ENCODE measurements around the gene SYMPK. TPM values are rescaled to one million over a fixed set of nuclear protein-coding genes. Genes with fewer than 3 reads are reported as not detected.

SYMPK gene
- total RNA-seq, 3 donors from 2014 or later, result 61.1 to 67.4 (median 65.9) TPM

DNA sequence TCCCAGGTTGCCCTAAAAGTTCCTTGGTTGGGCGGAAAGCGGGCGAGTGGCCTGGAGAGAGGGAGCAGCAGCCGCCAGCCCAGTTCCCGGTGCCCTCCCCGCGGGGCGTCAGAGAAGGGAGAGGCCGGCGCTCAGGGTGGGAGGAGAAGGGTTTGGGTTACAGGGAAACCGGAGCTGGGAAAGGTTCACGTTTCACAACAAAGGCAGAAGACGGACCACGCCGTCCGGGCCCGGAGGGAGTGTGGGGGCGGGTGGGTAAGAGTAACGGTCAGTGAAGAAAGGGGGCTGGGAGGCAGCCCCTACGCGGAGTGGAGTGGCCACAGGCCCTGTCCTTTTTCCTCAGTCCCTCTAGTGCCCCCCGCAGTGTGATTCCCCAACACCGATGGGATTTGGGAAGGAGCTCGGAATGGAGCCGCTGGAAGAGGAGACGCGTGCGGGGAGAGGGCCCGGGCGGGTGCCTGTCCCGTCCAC is 95.5 kb downstream of the SYMPK start:
- Histone ChIP-seq H3K9me3 (no peaks in the 10 kb centered on the region), H3K4me1 (ENCODE audit: low read depth) (peaks cover 30% of the 10 kb centered on the region), H3K4me3 (peak overlapping the region; percentile 52), H3K36me3 (ENCODE audit: low read depth) (no peaks in the 10 kb centered on the region)
- TF ChIP-seq, protein P1, sequence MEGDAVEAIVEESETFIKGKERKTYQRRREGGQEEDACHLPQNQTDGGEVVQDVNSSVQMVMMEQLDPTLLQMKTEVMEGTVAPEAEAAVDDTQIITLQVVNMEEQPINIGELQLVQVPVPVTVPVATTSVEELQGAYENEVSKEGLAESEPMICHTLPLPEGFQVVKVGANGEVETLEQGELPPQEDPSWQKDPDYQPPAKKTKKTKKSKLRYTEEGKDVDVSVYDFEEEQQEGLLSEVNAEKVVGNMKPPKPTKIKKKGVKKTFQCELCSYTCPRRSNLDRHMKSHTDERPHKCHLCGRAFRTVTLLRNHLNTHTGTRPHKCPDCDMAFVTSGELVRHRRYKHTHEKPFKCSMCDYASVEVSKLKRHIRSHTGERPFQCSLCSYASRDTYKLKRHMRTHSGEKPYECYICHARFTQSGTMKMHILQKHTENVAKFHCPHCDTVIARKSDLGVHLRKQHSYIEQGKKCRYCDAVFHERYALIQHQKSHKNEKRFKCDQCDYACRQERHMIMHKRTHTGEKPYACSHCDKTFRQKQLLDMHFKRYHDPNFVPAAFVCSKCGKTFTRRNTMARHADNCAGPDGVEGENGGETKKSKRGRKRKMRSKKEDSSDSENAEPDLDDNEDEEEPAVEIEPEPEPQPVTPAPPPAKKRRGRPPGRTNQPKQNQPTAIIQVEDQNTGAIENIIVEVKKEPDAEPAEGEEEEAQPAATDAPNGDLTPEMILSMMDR (IDR thresholded peaks at IDR 0.05), result no peak
- peak; percentile 69 to 82 (median 81) for DNase-seq
- ATAC-seq, result peak; percentile 3
- intact Hi-C loops (cut with DNase I, micrococcal nuclease), result no loop called here

DNA sequence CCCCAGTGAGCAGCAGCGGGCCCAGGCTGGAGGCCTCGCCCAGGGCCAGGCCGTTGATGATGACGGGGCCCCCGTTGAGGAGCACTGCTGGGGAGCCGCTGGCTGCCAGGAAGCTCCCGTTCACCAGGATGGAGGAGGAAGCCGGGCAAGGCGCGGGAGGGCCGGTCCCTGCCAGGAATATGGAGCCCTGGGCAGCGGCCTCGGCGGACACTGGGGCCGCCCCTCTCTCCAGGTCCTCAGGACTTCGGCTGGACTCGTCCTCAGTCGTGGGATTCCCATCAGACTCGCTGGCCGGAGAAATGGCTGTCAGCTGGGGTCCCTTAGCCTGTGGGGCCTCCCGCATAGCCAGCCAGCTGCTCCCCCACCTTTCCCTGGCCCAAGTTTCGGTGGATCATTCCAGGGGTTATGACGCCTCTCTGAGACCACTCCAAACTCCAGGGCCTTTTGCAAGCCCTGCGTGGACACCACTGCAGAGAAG is 96.0 kb downstream of the SYMPK start:
- DNase-seq (no peak), ATAC-seq (no peak)
- H3K4me3 ChIP-seq, result no peak overlapping the region
- H3K4me1 ChIP-seq (ENCODE audit: low read depth), result peaks cover 30% of the 10 kb centered on the region
- H3K36me3 ChIP-seq (ENCODE audit: low read depth), result no peaks in the 10 kb centered on the region
- no peaks in the 10 kb centered on the region for H3K9me3 ChIP-seq
- intact Hi-C loops (cut with DNase I, micrococcal nuclease), result no loop called here
- TF ChIP-seq, protein P1 (IDR thresholded peaks at IDR 0.05), result no peak

GRCh38 chr19:45766296-45766868 is 96.6 kb downstream of the SYMPK start:
- no peak for ATAC-seq
- H3K4me1 ChIP-seq (ENCODE audit: low read depth), result peaks cover 30% of the 10 kb centered on the region
- intact Hi-C loops (cut with DNase I, micrococcal nuclease), result no loop called here
- no peaks in the 10 kb centered on the region for H3K36me3 ChIP-seq (ENCODE audit: low read depth)
- no peaks in the 10 kb centered on the region for H3K9me3 ChIP-seq
- TF ChIP-seq, protein P1 (IDR thresholded peaks at IDR 0.05), result no peak
- no peak overlapping the region for H3K4me3 ChIP-seq
- DNase-seq, result no peak

GRCh38 chr19:45765702-45766295 is 97.1 kb downstream of the SYMPK start:
- Histone ChIP-seq H3K9me3 (no peaks in the 10 kb centered on the region), H3K4me1 (ENCODE audit: low read depth) (peaks cover 24% of the 10 kb centered on the region), H3K4me3 (no peak overlapping the region), H3K36me3 (ENCODE audit: low read depth) (no peaks in the 10 kb centered on the region)
- TF ChIP-seq, protein P1 (IDR thresholded peaks at IDR 0.05), result no peak
- intact Hi-C loops (cut with DNase I, micrococcal nuclease), result no loop called here
- no peak for DNase-seq
- ATAC-seq, result no peak

Other genes with a start within 250 kb of the SYMPK start
- gene EML2, start 223.8 kb downstream of the SYMPK start, total RNA-seq, result 100 to 1,000 TPM in 1 of 3 donors, 10 to 100 TPM in 2; 59.9 to 119 (median 79.1) TPM
- gene GIPR, start 194.9 kb downstream of the SYMPK start, total RNA-seq, result 10 to 100 TPM in 2 of 3 donors, 1 to 10 TPM in 1; 6.8 to 19.4 (median 14.2) TPM
- gene SNRPD2, start 171.2 kb downstream of the SYMPK start, total RNA-seq, result 100 to 1,000 TPM; 201 to 270 (median 230) TPM
- 1 to 10 TPM; 8.2 to 8.9 (median 8.3) TPM for gene QPCTL, start 170.5 kb downstream of the SYMPK start, total RNA-seq
- gene FBXO46, start 132.3 kb downstream of the SYMPK start, total RNA-seq, result 10 to 100 TPM; 30.1 to 34.0 (median 32.3) TPM
- gene MEIOSIN, start 129.7 kb downstream of the SYMPK start, total RNA-seq, result not detected
- 10 to 100 TPM in 2 of 3 donors, 1 to 10 TPM in 1; 9.6 to 35.6 (median 11.1) TPM for gene SIX5, start 93.9 kb downstream of the SYMPK start, total RNA-seq
- gene DMPK, start 80.7 kb downstream of the SYMPK start, total RNA-seq, result 100 to 1,000 TPM in 1 of 3 donors, 10 to 100 TPM in 2; 23.9 to 123 (median 33.9) TPM
- gene DMWD, start 70.3 kb downstream of the SYMPK start, total RNA-seq, result 10 to 100 TPM; 33.2 to 67.1 (median 43.7) TPM
- gene RSPH6A, start 47.8 kb downstream of the SYMPK start, total RNA-seq, result under 1 TPM; 0.16 to 0.24 (median 0.20) TPM
- 10 to 100 TPM; 14.1 to 33.7 (median 32.9) TPM for gene FOXA3, start 1.2 kb upstream of the SYMPK start, total RNA-seq
- gene IRF2BP1, start 23.0 kb upstream of the SYMPK start, total RNA-seq, result 10 to 100 TPM; 19.0 to 33.7 (median 19.8) TPM
- gene MYPOP, start 39.5 kb upstream of the SYMPK start, total RNA-seq, result 10 to 100 TPM in 2 of 3 donors, 1 to 10 TPM in 1; 9.2 to 13.7 (median 10.2) TPM
- not detected for gene NANOS2, start 51.6 kb upstream of the SYMPK start, total RNA-seq
- gene NOVA2, start 110.7 kb upstream of the SYMPK start, total RNA-seq, result 1 to 10 TPM in 2 of 3 donors, under 1 TPM in 1; 0.55 to 3.0 (median 1.3) TPM
- gene CCDC61, start 132.3 kb upstream of the SYMPK start, total RNA-seq, result 10 to 100 TPM; 16.5 to 25.0 (median 17.6) TPM
- gene PGLYRP1, start 159.9 kb upstream of the SYMPK start, total RNA-seq, result not detected
- not detected for gene IGFL4, start 177.9 kb upstream of the SYMPK start, total RNA-seq

Measured in mucosa of descending colon (tissue), 3 donors.